ENCODE measurements around the gene CERS3.

CERS3 gene

GRCh38 chr15:100521907-100522306 lies 6.8 kb downstream of the CERS3 start:
- no peak overlapping the region for H3K4me3 ChIP-seq (ENCODE audit: low read depth, low read length)
- TF ChIP-seq CTCF (IDR thresholded peaks at IDR 0.05; ENCODE audit: borderline replicate concordance, insufficient read depth, low read depth, low read length) = no peak

- no peak for TF ChIP-seq CTCF (IDR thresholded peaks at IDR 0.05; ENCODE audit: borderline replicate concordance, insufficient read depth, low read depth, low read length)
- no peak overlapping the region for H3K4me3 ChIP-seq (ENCODE audit: low read depth, low read length)
These were observed 8.4 kb downstream of the CERS3 start for GRCh38 chr15:100520132-100520921.

DNA sequence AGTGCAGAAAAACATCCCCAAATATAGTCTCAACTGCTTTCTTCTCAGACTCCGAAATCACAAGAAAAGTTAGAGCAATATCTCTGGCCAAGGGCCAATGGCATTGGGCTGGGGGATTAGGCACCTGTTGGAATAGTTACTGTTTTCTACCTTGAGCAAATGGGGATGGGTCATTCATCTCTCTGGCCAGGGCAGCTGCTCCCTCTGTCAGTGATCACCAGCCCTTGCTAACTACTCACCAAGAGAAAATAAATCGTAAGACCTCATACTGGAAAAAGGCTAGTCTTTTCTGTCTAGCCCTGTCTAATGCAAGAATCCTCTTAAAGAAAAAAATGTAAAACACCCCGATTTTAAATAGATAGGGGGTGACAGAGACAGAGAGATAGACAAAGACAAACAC lies 10.9 kb downstream of the CERS3 start:
- H3K4me3 ChIP-seq (ENCODE audit: low read depth, low read length) = no peak overlapping the region
- no peak for TF ChIP-seq CTCF (IDR thresholded peaks at IDR 0.05; ENCODE audit: borderline replicate concordance, insufficient read depth, low read depth, low read length)

- TF ChIP-seq CTCF (IDR thresholded peaks at IDR 0.05; ENCODE audit: borderline replicate concordance, insufficient read depth, low read depth, low read length) = no peak
- no peak overlapping the region for H3K4me3 ChIP-seq (ENCODE audit: low read depth, low read length)
These were observed 11.9 kb downstream of the CERS3 start for GRCh38 chr15:100516643-100517512.

DNA sequence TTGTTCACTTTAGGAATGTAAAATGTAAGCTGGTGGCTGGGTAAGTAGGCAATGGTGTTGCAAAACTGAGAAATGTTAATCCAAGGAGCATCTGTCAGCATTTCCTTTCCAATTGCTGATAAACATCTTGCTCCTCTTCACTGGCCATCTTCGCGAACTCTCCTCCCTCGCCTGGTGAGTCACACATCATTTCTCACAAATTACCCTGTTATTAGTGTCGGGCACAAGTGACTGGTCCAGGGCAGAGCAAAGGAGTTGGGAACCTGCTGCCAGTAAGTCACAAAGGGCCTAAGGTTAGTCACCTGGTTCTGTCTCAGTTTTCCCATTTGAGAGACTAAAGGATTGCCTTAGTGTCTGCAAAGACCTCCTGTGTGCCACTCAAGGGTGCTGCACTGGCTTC lies 13.0 kb downstream of the CERS3 start:
- H3K4me3 ChIP-seq (ENCODE audit: low read depth, low read length) = no peak overlapping the region
- TF ChIP-seq CTCF (IDR thresholded peaks at IDR 0.05; ENCODE audit: borderline replicate concordance, insufficient read depth, low read depth, low read length) = no peak

- no peak overlapping the region for H3K4me3 ChIP-seq (ENCODE audit: low read depth, low read length)
- TF ChIP-seq CTCF (IDR thresholded peaks at IDR 0.05; ENCODE audit: borderline replicate concordance, insufficient read depth, low read depth, low read length) = no peak
These were observed 20.0 kb downstream of the CERS3 start for GRCh38 chr15:100508641-100509300.

All from GM12875 (cell line).